GM13977 (cell line): Measurements from ENCODE around the gene ZNF782.
"Not testable (repeated sequence)": the region's sequence is repeated elsewhere in the genome, so short reads cannot be mapped to it uniquely, and the experiment has no call there.

Experiments used
- DNase-seq: peaks from one replicate; pipeline ENCODE4 v3.0.0; 2012; ENCODE audit warnings: low spot score
- in situ Hi-C: fragments of 300-500 bp; cut with MboI; formaldehyde crosslinking; loops from one replicate; pipeline ENCODE4 v1.12.0; 2022; ENCODE audit warnings: low sequenced_read_pairs, low pct_unique_long_range_greater_than_20kb, mixed read lengths, inconsistent platforms; ENCODE audit not compliant: unreplicated experiment
- TF ChIP-seq, protein P1 (sequence below): IDR thresholded peaks from 2 replicates; pipeline ENCODE4 v1.5.1; 2012; ENCODE audit warnings: mild to moderate bottlenecking, control low read depth; ENCODE audit not compliant: insufficient read depth; ENCODE audit errors: extremely low read depth, missing control alignments

ZNF782 gene

DNA sequence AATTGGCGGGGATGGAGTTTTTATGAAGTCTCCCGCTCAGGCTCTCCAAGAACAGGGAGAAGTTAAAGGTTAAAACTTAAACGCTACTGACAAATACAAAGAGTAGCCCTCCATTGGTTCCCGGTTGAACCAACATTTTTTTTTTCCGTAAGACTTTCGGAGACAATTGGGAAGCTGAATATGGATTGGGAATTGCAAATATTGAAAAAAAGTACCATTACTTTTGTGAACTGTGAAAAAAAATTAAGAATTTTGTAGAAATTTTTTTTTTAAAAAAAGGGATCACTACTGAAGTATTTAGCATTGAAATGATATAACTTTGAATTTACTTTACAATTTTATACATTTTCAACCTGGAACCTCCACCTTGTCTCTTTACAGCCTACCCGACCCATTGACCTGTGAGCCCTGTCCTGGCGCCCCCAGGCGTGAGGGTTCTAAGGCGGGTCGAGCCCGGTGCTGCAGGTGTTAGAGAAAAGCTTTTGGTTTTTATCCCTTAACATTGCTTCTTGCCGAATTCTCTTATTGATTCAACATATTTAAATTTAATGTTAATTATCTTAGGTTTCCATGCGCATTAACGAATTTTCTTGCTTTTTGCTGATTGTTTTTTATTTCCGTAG, 448 bp upstream of the ZNF782 start:
- DNase-seq, result no peak
- TF ChIP-seq, protein P1, sequence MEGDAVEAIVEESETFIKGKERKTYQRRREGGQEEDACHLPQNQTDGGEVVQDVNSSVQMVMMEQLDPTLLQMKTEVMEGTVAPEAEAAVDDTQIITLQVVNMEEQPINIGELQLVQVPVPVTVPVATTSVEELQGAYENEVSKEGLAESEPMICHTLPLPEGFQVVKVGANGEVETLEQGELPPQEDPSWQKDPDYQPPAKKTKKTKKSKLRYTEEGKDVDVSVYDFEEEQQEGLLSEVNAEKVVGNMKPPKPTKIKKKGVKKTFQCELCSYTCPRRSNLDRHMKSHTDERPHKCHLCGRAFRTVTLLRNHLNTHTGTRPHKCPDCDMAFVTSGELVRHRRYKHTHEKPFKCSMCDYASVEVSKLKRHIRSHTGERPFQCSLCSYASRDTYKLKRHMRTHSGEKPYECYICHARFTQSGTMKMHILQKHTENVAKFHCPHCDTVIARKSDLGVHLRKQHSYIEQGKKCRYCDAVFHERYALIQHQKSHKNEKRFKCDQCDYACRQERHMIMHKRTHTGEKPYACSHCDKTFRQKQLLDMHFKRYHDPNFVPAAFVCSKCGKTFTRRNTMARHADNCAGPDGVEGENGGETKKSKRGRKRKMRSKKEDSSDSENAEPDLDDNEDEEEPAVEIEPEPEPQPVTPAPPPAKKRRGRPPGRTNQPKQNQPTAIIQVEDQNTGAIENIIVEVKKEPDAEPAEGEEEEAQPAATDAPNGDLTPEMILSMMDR, result no peak
- in situ Hi-C loops, result loop anchor here (25.0 kb wide), 3 partner anchors 258 to 758 kb away; no protein-coding TSS in a partner anchor

GRCh38 chr9:96852676-96853075, 1.6 kb downstream of the ZNF782 start:
- DNase-seq, result no peak
- in situ Hi-C loops, result loop anchor here (25.0 kb wide), 3 partner anchors 260 to 760 kb away; no protein-coding TSS in a partner anchor
- TF ChIP-seq, protein P1, result no peak

DNA sequence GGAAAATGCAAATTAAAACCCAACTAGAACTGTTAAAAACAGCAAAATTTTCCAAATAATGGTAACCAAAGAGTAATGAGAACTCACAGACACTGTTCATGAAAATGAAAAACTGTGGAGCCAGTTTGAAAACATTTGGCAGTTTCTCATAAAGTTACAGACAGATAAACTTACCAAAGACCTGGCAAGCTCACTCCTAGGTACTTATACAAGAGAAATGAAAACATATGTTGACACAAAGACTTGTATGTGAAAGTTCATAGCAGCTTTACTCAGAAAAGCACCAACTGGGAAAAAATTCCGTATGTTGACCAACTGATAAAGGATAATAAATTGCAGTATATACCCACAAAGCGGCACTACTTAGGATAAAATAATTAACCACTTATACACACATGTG, 10.3 kb downstream of the ZNF782 start:
- no peak for DNase-seq
- TF ChIP-seq, protein P1, result no peak
- in situ Hi-C loops, result no loop called here

DNA sequence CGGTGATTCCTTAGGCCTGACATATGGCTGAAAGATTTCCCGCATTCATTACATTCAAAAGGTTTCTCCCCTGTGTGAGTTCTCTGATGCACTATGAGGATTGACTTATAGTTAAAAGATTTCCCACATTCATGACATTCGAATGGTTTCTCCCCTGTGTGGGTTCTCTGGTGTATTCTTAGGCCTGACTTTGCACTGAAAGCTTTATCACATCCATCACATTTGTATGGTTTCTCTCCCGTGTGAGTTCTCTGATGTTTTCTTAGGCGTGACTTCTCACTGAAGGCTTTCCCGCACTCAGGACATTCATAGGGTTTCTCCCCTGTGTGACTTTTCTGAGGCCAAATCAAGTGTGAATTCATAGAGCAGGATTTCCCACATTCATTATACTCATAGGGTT, 35.8 kb downstream of the ZNF782 start:
- DNase-seq, result no peak
- TF ChIP-seq, protein P1, result no peak

GRCh38 chr9:96817973-96818372, 36.3 kb downstream of the ZNF782 start:
- TF ChIP-seq, protein P1, result no peak
- in situ Hi-C loops, result no loop called here
- DNase-seq, result no peak

More for the DNA sequence above, 35.8 kb downstream of the ZNF782 start:
- in situ Hi-C loops, result no loop called here

- no peak for DNase-seq
- TF ChIP-seq, protein P1, result no peak
- in situ Hi-C loops, result no loop called here
These were observed 40.7 kb downstream of the ZNF782 start for GRCh38 chr9:96813607-96814006.

- DNase-seq, in situ Hi-C loops: not testable (repeated sequence)
These were observed 55.4 kb downstream of the ZNF782 start for GRCh38 chr9:96798959-96799358.
